G401.6 (cell line): ENCODE measurements around the gene JAK3.

Experiments
- FAIRE-seq: peaks from 2 replicates; lab custom pipeline; 2012; peaks lifted over from hg19 to GRCh38; lab: Jason Lieb, UNC

Gene JAK3

DNA sequence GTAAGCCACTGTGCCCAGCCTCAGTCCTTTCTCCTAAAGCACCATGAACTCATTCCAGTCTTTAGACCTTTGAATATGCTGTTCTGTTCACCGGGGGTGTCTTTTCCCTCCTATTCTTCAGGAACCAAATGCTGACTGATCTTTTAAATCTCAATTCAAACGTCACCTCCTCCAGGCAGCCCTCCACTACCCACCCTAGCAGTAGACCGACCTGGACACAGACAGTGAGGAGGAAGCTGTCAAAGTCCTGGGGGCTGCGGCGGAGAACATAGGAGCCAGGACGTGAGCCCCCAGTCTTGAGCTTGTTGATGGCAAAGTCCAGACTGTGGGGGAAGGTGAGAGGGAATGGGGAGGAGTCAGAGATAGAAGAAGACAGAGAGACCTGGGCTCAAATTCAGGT is 7.8 kb downstream of the JAK3 start:
- FAIRE-seq = no peak

DNA sequence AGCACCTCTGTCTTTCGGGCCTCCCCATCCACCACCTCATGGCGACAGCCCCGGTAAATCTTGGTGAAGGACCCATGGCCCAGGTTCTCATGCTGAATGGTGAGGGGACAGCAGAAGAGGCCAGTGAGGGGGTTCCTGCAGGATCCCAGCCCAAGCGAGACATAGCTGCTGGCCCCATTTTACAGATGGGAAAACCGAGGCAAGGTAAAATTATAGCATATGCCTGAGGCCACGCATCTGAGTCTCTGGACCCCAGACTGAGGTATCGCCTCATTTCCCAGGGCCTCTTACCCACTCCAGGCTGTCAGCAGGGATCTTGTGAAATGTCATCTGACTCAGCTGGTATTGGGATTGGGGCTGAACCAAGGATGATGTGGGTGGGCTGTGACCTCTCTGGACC is 9.8 kb downstream of the JAK3 start:
- no peak for FAIRE-seq

GRCh38 chr19:17836530-17836929 is 11.3 kb downstream of the JAK3 start:
- FAIRE-seq = no peak

DNA sequence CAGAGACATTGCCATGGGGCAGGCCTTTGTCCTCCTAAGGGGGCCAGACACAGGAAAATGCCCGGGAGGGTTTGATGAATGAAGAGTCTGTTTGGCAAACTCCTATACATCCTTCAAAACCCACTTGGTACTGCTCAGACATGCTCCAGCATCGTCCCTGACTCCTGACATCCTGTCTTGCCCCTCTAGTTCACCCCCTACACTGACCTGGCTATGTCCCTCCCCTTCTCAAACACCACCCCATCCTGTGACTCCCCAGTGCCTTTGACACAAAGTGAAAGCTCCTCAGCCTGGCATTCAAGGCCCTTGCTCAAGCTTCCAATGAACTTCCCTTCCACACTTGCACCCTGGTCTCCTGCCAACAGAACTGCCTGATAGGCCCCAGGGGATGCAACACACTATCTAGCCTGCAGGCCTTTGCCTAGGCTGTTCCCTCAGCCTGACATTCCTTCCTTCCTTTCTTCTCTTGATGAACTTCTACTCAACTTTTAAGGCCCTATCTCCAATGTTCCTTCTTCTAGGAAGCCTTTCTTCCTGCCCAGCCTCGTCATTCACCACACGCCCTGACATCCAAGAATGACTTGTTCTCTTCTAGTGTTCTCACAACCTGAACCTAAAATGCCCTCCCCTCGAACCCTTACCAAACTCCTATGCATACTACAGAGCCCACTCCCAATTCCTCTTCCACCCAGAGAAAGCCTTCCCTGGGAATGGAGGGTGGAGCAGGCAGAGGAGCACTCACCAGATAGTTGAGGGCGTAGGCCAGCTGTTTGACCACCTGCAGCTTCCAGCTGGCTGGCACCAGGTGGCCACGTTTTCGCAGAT is 12.4 kb downstream of the JAK3 start:
- FAIRE-seq = no peak

- no peak for FAIRE-seq
Measured at GRCh38 chr19:17834350-17835181, 13.2 kb downstream of the JAK3 start.

GRCh38 chr19:17832443-17833208 is 15.2 kb downstream of the JAK3 start:
- no peak for FAIRE-seq

GRCh38 chr19:17831419-17831888 is 16.3 kb downstream of the JAK3 start:
- no peak for FAIRE-seq

DNA sequence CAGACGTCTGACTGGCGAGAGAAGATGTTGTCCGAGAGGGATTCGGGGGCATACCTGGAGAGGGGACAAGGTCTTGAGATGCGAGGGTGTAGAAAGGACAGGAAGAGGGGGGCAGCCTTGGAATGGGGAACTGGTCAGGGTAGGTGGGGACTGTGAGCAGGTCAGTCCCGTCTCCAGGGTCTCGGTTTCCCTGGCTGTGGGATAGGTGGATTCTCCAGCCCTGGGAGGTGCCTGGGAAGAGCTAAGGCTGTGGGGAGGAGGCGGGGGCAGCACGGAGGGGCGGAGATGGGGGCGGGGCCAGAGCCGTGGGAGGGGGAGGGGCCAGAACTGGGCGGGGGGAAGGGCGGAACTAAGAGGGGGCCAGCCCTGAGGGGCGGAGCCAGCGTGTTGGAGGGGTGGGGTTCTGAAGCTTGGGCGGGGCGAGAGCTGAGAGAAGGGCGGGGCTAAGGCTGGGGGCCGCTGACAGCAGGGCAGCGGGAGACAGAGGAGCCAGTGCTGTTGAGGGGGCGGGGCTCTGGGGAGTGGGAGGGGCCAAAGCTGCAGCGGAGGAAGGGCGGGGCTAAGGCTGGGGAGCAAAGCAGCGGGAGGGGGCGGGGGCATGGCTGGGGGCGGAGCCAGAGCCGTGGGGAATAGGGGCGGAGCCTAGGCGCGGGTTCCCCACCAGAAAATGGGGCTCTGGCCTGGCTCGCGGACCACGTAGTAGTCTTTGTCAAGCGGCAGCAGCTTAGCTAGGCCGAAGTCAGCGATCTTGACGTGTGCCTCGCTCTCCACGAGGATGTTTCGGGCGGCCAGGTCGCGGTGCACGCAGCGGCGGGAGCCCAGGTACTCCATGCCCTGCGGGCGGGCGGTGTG is 17.0 kb downstream of the JAK3 start:
- FAIRE-seq = no peak

- FAIRE-seq = no peak
Measured at GRCh38 chr19:17829855-17830566, 17.8 kb downstream of the JAK3 start.

DNA sequence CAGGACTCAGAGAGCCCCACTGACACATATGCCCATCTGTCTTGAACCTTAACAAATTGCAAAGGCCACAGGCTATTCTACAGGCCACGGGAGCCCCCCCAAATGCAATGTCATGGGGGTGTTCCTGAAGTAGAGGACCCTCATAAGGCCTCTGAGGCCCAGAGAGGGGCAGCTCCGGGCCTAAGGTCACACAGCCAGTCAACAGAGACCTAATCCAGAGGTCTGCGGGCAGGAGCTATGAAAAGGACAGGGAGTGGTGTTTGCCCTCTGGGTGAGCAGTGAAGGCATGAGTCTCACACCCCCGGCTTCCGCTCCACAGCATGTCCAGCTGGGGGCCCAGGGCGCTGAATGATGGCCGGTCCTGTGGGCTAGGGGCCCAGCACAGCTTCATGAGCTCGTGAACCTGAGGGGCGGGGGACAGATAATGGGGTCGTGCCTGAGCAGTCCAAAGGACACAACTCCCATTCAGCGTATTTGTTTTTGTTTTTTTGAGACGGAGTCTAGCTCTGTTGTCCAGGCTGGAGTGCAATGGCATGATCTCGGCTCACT is 21.2 kb downstream of the JAK3 start:
- FAIRE-seq = no peak

- no peak for FAIRE-seq
Measured at GRCh38 chr19:17824339-17824738, 23.4 kb downstream of the JAK3 start.

DNA sequence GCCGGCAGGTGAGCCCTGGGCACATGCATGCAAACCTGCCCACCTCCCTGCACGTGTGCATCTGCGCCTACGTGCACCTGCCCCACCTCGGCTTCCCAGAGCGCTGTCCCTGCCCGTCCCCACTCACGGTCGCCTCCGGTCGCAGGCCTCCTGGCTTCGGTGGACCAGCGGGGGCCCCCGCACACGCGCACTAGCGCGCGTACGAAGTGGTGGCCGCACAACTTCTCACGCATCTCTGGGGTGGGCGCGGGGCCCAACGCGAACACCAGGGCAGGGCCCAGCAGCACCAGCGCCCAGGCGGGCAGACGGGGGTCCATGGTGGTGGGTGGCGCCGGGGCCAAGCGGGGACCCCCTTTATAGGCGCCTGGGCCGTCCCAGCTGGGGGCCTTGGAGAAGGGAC is 26.6 kb downstream of the JAK3 start, which contains the start of gene INSL3:
Gene INSL3 (minus strand): TSS at position 330 of the 400 bp plus-strand sequence. CDS start 13 bp downstream, at position 317.
- FAIRE-seq = no peak

- FAIRE-seq = no peak
Measured at GRCh38 chr19:17817668-17818363, 30.0 kb downstream of the JAK3 start.

DNA sequence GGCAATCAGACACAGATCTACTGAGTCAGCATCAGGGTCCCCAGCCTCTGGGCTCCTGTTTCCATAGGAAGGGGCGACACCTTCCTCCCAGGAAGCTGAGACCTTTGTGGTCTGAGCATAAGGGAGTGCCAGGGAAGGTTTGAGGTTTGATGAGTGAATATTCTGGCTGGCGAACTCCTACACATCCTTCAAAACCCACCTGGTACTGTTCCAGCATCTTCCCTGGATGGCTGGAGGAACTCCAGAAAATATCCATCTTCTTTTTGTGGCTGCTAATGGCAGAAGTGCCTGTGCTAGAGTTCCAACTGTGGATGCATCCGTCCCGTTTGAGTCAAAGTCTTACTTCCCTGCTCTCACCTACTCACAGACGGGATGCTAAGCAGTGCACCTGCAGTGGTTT is 35.7 kb downstream of the JAK3 start:
- no peak for FAIRE-seq

DNA sequence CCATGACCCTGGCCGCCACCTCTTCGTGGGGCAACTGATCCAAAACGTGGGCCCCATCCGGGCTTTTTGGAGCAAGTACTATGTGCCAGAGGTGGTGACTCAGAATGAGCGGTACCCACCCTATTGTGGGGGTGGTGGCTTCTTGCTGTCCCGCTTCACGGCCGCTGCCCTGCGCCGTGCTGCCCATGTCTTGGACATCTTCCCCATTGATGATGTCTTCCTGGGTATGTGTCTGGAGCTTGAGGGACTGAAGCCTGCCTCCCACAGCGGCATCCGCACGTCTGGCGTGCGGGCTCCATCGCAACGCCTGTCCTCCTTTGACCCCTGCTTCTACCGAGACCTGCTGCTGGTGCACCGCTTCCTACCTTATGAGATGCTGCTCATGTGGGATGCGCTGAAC is 36.1 kb downstream of the JAK3 start:
- FAIRE-seq = no peak

DNA sequence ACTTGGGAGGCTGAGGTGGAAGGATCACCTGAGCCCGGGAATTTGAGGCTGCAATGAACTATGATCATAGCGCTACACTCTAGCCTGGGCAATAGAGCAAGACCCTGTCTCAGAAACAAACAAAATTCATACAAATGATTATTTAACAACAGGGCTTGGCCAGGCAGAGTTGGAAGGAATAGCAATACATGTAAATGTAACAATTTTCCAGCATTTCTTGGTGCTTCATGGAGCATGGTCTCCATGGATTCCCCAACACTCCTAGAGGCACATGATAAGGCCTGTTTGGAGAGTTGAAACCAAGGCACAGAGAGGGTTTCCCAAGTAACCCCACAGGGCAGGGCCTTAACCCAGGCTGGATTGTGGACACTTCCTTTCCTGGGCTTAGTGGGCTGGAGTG is 36.7 kb downstream of the JAK3 start:
- FAIRE-seq = no peak

DNA sequence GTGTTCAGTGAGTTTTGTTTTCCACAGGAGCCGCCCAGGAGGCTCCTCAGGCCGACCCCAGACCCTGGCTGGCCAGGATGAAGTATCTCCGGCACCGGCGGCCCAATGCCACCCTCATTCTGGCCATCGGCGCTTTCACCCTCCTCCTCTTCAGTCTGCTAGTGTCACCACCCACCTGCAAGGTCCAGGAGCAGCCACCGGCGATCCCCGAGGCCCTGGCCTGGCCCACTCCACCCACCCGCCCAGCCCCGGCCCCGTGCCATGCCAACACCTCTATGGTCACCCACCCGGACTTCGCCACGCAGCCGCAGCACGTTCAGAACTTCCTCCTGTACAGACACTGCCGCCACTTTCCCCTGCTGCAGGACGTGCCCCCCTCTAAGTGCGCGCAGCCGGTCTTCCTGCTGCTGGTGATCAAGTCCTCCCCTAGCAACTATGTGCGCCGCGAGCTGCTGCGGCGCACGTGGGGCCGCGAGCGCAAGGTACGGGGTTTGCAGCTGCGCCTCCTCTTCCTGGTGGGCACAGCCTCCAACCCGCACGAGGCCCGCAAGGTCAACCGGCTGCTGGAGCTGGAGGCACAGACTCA is 40.0 kb downstream of the JAK3 start:
- no peak for FAIRE-seq

- no peak for FAIRE-seq
Measured at GRCh38 chr19:17806945-17807344, 40.8 kb downstream of the JAK3 start.

- no peak for FAIRE-seq
Measured at GRCh38 chr19:17805427-17805826, 42.4 kb downstream of the JAK3 start.
